Measurements from ENCODE around the gene ACAP2. TPM values are rescaled to one million over a fixed set of nuclear protein-coding genes. Genes with fewer than 3 reads are reported as not detected.

The ACAP2 gene
- total and polyA plus RNA-seq, 2 experiments from 2014 or later: 45.6 to 104 TPM

- H3K4me2 ChIP-seq: peak overlapping the region; percentile 86
- ATAC-seq: no peak; the same call in 2 of the 3 replicates
- no peaks in the 10 kb centered on the region for H3K36me3 ChIP-seq (ENCODE audit: insufficient read depth)
- H3K79me2 ChIP-seq (replicated peaks; ENCODE audit: insufficient read depth): peaks cover 53% of the 10 kb centered on the region
- H4K20me1 ChIP-seq (replicated peaks; ENCODE audit: insufficient read depth): peaks cover 22% of the 10 kb centered on the region; the same call in 1 of the 2 replicates
- Mint-ChIP-seq H3K4me3 (peak overlapping the region; percentile 92), H3K27ac (no peak overlapping the region), H3K36me3 (ENCODE audit: low read depth) (no peaks in the 10 kb centered on the region), H3K27me3 (ENCODE audit: insufficient read depth, low read depth, poor library complexity) (peaks cover 2% of the 10 kb centered on the region), H3K9me3 (no peaks in the 10 kb centered on the region), H3K4me1 (peaks cover 41% of the 10 kb centered on the region)
- H3K27ac ChIP-seq (ENCODE audit: low read depth): no peak overlapping the region
- TF ChIP-seq STAT1 (IDR thresholded peaks at IDR 0.05; ENCODE audit: unreplicated experiment): no peak
- TF ChIP-seq ETS1 (IDR thresholded peaks at IDR 0.05): no peak
- no peak for TF ChIP-seq JUNB (IDR thresholded peaks at IDR 0.05; ENCODE audit: unreplicated experiment)
- TF ChIP-seq EZH2 (IDR thresholded peaks at IDR 0.05; ENCODE audit: low read depth, unreplicated experiment): no peak
- TF ChIP-seq, protein P1, sequence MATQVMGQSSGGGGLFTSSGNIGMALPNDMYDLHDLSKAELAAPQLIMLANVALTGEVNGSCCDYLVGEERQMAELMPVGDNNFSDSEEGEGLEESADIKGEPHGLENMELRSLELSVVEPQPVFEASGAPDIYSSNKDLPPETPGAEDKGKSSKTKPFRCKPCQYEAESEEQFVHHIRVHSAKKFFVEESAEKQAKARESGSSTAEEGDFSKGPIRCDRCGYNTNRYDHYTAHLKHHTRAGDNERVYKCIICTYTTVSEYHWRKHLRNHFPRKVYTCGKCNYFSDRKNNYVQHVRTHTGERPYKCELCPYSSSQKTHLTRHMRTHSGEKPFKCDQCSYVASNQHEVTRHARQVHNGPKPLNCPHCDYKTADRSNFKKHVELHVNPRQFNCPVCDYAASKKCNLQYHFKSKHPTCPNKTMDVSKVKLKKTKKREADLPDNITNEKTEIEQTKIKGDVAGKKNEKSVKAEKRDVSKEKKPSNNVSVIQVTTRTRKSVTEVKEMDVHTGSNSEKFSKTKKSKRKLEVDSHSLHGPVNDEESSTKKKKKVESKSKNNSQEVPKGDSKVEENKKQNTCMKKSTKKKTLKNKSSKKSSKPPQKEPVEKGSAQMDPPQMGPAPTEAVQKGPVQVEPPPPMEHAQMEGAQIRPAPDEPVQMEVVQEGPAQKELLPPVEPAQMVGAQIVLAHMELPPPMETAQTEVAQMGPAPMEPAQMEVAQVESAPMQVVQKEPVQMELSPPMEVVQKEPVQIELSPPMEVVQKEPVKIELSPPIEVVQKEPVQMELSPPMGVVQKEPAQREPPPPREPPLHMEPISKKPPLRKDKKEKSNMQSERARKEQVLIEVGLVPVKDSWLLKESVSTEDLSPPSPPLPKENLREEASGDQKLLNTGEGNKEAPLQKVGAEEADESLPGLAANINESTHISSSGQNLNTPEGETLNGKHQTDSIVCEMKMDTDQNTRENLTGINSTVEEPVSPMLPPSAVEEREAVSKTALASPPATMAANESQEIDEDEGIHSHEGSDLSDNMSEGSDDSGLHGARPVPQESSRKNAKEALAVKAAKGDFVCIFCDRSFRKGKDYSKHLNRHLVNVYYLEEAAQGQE (IDR thresholded peaks at IDR 0.05; ENCODE audit: unreplicated experiment): no peak
- TF ChIP-seq POLR2AphosphoS5 (IDR thresholded peaks at IDR 0.05; ENCODE audit: low read depth): no peak
- TF ChIP-seq, protein P2, sequence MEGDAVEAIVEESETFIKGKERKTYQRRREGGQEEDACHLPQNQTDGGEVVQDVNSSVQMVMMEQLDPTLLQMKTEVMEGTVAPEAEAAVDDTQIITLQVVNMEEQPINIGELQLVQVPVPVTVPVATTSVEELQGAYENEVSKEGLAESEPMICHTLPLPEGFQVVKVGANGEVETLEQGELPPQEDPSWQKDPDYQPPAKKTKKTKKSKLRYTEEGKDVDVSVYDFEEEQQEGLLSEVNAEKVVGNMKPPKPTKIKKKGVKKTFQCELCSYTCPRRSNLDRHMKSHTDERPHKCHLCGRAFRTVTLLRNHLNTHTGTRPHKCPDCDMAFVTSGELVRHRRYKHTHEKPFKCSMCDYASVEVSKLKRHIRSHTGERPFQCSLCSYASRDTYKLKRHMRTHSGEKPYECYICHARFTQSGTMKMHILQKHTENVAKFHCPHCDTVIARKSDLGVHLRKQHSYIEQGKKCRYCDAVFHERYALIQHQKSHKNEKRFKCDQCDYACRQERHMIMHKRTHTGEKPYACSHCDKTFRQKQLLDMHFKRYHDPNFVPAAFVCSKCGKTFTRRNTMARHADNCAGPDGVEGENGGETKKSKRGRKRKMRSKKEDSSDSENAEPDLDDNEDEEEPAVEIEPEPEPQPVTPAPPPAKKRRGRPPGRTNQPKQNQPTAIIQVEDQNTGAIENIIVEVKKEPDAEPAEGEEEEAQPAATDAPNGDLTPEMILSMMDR (conservative IDR thresholded peaks at IDR 0.05; ENCODE audit: low read depth in 2 of 2): no peak
- TF ChIP-seq ZNF331 (CRISPR knock-in tag; IDR thresholded peaks at IDR 0.05; ENCODE audit: low read depth): no peak
- no peaks in the 10 kb centered on the region for H3K9me2 ChIP-seq (ENCODE audit: insufficient read depth)
- no peaks in the 10 kb centered on the region for H3F3A ChIP-seq (replicated peaks; ENCODE audit: low read depth)
- H3K4me3 ChIP-seq: peak overlapping the region; percentile 87
- H3K27me3 ChIP-seq (ENCODE audit: insufficient read depth): no peaks in the 10 kb centered on the region
- peaks cover 22% of the 10 kb centered on the region for H3K4me1 ChIP-seq (ENCODE audit: insufficient read depth)
- no peak for DNase-seq (ENCODE audit: low spot score)
- H2AFZ ChIP-seq: peak overlapping the region; percentile 95
These were observed 1.3 kb downstream of the ACAP2 start for GRCh38 chr3:195441476-195441991.

GRCh38 chr3:195441051-195441450, 1.8 kb downstream of the ACAP2 start:
- DNase-seq (ENCODE audit: low spot score) (no peak), ATAC-seq (no peak)
- H3K4me1 ChIP-seq (ENCODE audit: insufficient read depth): peaks cover 22% of the 10 kb centered on the region
- H3K9me2 ChIP-seq (ENCODE audit: insufficient read depth): no peaks in the 10 kb centered on the region
- Mint-ChIP-seq H3K36me3 (ENCODE audit: low read depth) (no peaks in the 10 kb centered on the region), H3K9me3 (no peaks in the 10 kb centered on the region), H3K27ac (no peak overlapping the region), H3K4me3 (peak overlapping the region; percentile 92), H3K27me3 (ENCODE audit: insufficient read depth, low read depth, poor library complexity) (peaks cover 2% of the 10 kb centered on the region), H3K4me1 (peaks cover 37% of the 10 kb centered on the region)
- no peaks in the 10 kb centered on the region for H3K36me3 ChIP-seq (ENCODE audit: insufficient read depth)
- no peak overlapping the region for H2AFZ ChIP-seq
- peaks cover 22% of the 10 kb centered on the region; the same call in 1 of the 2 replicates for H4K20me1 ChIP-seq (replicated peaks; ENCODE audit: insufficient read depth)
- peak overlapping the region; percentile 87 for H3K4me3 ChIP-seq
- H3K79me2 ChIP-seq (replicated peaks; ENCODE audit: insufficient read depth): peaks cover 58% of the 10 kb centered on the region
- peak overlapping the region; percentile 86 for H3K4me2 ChIP-seq
- no peaks in the 10 kb centered on the region for H3K27me3 ChIP-seq (ENCODE audit: insufficient read depth)
- H3F3A ChIP-seq (replicated peaks; ENCODE audit: low read depth): no peaks in the 10 kb centered on the region
- H3K27ac ChIP-seq (ENCODE audit: low read depth): no peak overlapping the region
- TF ChIP-seq, protein P3, sequence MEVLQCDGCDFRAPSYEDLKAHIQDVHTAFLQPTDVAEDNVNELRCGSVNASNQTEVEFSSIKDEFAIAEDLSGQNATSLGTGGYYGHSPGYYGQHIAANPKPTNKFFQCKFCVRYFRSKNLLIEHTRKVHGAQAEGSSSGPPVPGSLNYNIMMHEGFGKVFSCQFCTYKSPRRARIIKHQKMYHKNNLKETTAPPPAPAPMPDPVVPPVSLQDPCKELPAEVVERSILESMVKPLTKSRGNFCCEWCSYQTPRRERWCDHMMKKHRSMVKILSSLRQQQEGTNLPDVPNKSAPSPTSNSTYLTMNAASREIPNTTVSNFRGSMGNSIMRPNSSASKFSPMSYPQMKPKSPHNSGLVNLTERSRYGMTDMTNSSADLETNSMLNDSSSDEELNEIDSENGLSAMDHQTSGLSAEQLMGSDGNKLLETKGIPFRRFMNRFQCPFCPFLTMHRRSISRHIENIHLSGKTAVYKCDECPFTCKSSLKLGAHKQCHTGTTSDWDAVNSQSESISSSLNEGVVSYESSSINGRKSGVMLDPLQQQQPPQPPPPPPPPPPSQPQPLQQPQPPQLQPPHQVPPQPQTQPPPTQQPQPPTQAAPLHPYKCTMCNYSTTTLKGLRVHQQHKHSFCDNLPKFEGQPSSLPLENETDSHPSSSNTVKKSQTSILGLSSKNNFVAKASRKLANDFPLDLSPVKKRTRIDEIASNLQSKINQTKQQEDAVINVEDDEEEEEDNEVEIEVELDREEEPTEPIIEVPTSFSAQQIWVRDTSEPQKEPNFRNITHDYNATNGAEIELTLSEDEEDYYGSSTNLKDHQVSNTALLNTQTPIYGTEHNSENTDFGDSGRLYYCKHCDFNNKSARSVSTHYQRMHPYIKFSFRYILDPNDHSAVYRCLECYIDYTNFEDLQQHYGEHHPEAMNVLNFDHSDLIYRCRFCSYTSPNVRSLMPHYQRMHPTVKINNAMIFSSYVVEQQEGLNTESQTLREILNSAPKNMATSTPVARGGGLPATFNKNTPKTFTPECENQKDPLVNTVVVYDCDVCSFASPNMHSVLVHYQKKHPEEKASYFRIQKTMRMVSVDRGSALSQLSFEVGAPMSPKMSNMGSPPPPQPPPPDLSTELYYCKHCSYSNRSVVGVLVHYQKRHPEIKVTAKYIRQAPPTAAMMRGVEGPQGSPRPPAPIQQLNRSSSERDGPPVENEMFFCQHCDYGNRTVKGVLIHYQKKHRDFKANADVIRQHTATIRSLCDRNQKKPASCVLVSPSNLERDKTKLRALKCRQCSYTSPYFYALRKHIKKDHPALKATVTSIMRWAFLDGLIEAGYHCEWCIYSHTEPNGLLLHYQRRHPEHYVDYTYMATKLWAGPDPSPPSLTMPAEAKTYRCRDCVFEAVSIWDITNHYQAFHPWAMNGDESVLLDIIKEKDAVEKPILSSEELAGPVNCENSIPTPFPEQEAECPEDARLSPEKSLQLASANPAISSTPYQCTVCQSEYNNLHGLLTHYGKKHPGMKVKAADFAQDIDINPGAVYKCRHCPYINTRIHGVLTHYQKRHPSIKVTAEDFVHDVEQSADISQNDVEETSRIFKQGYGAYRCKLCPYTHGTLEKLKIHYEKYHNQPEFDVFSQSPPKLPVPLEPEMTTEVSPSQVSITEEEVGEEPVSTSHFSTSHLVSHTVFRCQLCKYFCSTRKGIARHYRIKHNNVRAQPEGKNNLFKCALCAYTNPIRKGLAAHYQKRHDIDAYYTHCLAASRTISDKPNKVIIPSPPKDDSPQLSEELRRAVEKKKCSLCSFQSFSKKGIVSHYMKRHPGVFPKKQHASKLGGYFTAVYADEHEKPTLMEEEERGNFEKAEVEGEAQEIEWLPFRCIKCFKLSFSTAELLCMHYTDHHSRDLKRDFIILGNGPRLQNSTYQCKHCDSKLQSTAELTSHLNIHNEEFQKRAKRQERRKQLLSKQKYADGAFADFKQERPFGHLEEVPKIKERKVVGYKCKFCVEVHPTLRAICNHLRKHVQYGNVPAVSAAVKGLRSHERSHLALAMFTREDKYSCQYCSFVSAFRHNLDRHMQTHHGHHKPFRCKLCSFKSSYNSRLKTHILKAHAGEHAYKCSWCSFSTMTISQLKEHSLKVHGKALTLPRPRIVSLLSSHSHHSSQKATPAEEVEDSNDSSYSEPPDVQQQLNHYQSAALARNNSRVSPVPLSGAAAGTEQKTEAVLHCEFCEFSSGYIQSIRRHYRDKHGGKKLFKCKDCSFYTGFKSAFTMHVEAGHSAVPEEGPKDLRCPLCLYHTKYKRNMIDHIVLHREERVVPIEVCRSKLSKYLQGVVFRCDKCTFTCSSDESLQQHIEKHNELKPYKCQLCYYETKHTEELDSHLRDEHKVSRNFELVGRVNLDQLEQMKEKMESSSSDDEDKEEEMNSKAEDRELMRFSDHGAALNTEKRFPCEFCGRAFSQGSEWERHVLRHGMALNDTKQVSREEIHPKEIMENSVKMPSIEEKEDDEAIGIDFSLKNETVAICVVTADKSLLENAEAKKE (CRISPR knock-in tag; IDR thresholded peaks at IDR 0.05): no peak
- TF ChIP-seq JUNB (IDR thresholded peaks at IDR 0.05; ENCODE audit: unreplicated experiment): no peak
